ENCODE data around the gene CHN2. TPM values are rescaled to one million over a fixed set of nuclear protein-coding genes. Genes with fewer than 3 reads are reported as not detected.
A peak's percentile ranks its signal among the peaks of the same experiment; 100 is the strongest.

CHN2 gene
- total RNA-seq, 1 experiment from 2014 or later = 18.8 TPM

DNA sequence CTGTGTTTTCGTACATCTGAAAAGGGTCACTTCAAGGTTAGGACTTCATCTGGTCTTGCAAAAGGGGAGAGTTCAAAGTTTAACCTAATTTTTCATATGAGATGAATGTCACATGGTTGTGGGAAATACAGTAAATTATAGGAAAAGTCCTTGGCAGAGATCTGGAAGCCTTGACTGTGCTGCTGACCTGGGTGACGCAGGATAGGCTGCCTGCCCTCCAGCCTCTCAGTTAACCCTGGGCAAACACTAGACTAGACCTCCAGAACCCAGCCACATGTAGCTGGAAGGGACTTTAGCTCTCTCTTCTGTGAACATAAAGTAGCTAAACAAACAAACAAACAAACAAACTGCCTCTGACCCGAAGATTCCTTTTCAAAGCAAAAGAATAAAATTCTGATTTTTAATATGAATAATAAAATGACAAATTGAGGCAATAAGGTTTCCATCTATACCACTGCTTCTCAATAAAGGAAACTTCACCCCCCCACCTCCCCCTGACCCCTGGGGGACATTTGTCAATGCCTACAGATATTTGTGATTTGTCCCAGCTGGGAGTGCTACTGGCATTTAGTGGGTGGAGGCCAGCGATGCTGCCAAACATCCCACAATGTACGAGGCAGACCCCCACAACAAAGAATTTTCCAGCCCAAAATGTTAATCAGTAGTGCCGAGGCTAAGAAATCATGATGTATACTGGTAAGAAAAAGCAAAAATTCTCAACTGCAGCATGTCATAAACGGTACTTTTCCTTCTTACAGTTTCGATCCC is 293.8 kb downstream of the CHN2 start:
- no peaks in the 10 kb centered on the region for H3K9me3 Mint-ChIP-seq (ENCODE audit: unreplicated experiment)
- DNase-seq = no peak
- no peak overlapping the region for H3K4me3 ChIP-seq (ENCODE audit: low read depth, low read length)
- ChIA-PET CTCF (no interaction called here), POLR2A (no interaction called here)
- TF ChIP-seq, protein P1, sequence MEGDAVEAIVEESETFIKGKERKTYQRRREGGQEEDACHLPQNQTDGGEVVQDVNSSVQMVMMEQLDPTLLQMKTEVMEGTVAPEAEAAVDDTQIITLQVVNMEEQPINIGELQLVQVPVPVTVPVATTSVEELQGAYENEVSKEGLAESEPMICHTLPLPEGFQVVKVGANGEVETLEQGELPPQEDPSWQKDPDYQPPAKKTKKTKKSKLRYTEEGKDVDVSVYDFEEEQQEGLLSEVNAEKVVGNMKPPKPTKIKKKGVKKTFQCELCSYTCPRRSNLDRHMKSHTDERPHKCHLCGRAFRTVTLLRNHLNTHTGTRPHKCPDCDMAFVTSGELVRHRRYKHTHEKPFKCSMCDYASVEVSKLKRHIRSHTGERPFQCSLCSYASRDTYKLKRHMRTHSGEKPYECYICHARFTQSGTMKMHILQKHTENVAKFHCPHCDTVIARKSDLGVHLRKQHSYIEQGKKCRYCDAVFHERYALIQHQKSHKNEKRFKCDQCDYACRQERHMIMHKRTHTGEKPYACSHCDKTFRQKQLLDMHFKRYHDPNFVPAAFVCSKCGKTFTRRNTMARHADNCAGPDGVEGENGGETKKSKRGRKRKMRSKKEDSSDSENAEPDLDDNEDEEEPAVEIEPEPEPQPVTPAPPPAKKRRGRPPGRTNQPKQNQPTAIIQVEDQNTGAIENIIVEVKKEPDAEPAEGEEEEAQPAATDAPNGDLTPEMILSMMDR (IDR thresholded peaks at IDR 0.05; ENCODE audit: insufficient read depth in 1 of 2, low read depth in 1 of 2, low read length in 1 of 2, severe bottlenecking in 1 of 2, unreplicated experiment in 1 of 2) = no peak
- peaks cover 6% of the 10 kb centered on the region for H3K36me3 Mint-ChIP-seq (ENCODE audit: insufficient read depth, unreplicated experiment)
- H3K4me1 ChIP-seq = peaks cover 26% of the 10 kb centered on the region
- peaks cover 29% of the 10 kb centered on the region for H3K4me1 Mint-ChIP-seq (ENCODE audit: low read depth, unreplicated experiment)
- no peaks in the 10 kb centered on the region for H3K9me3 ChIP-seq
- no peaks in the 10 kb centered on the region for H3K27me3 Mint-ChIP-seq (ENCODE audit: insufficient read depth, unreplicated experiment)
- no peak overlapping the region for H3K27ac Mint-ChIP-seq (ENCODE audit: unreplicated experiment)
- H3K36me3 ChIP-seq (ENCODE audit: control insufficient read depth, insufficient read depth, low read length) = no peaks in the 10 kb centered on the region; the same call in 1 of the 2 replicates
- BruUV-seq (replicated peaks) = no TSS peak
- H3K27me3 ChIP-seq (replicated peaks; ENCODE audit: control insufficient read depth, insufficient read depth, low read length) = no peaks in the 10 kb centered on the region
- intact Hi-C loops (cut with micrococcal nuclease; ENCODE audit: unreplicated experiment) = loop anchor here (5.0 kb wide), 1 partner anchor 74 kb away; the partner anchor contains the start of gene PRR15
- no peak overlapping the region for H3K4me3 Mint-ChIP-seq (ENCODE audit: unreplicated experiment)

DNA sequence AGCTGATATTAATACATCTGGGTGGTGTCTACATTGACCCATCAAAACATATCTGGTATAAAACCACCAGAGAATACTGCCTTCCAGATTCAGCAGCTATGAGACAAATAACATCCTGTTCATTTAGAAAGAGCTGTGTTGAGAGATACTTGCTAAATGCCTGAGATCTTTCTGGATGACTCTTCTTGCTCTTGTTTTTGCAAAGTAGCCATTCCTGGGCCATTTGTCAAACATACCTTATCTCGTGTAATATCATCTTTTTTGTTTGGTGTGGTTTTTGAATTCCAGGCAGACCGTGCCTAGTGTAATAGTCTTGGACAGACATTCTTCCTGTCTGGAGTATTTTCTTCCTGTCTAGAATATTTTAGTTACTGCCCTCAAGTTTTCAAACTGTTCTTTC is 294.4 kb downstream of the CHN2 start:
- Mint-ChIP-seq H3K4me1 (ENCODE audit: low read depth, unreplicated experiment) (peaks cover 29% of the 10 kb centered on the region), H3K27me3 (ENCODE audit: insufficient read depth, unreplicated experiment) (no peaks in the 10 kb centered on the region), H3K36me3 (ENCODE audit: insufficient read depth, unreplicated experiment) (peaks cover 6% of the 10 kb centered on the region), H3K27ac (ENCODE audit: unreplicated experiment) (no peak overlapping the region), H3K9me3 (ENCODE audit: unreplicated experiment) (no peaks in the 10 kb centered on the region), H3K4me3 (ENCODE audit: unreplicated experiment) (no peak overlapping the region)
- DNase-seq = peak in 1 of 2 experiments; percentile 15
- intact Hi-C loops (cut with micrococcal nuclease; ENCODE audit: unreplicated experiment) = loop anchor here (5.0 kb wide), 1 partner anchor 73 kb away; the partner anchor contains the start of gene PRR15
- BruUV-seq (replicated peaks) = no TSS peak
- H3K9me3 ChIP-seq = no peaks in the 10 kb centered on the region
- TF ChIP-seq, protein P1 (IDR thresholded peaks at IDR 0.05; ENCODE audit: insufficient read depth in 1 of 2, low read depth in 1 of 2, low read length in 1 of 2, severe bottlenecking in 1 of 2, unreplicated experiment in 1 of 2) = no peak
- no peak overlapping the region for H3K4me3 ChIP-seq (ENCODE audit: low read depth, low read length)
- ChIA-PET CTCF (no interaction called here), POLR2A (no interaction called here)
- no peaks in the 10 kb centered on the region for H3K27me3 ChIP-seq (replicated peaks; ENCODE audit: control insufficient read depth, insufficient read depth, low read length)
- no peaks in the 10 kb centered on the region; the same call in 1 of the 2 replicates for H3K36me3 ChIP-seq (ENCODE audit: control insufficient read depth, insufficient read depth, low read length)
- H3K4me1 ChIP-seq = peaks cover 32% of the 10 kb centered on the region

DNA sequence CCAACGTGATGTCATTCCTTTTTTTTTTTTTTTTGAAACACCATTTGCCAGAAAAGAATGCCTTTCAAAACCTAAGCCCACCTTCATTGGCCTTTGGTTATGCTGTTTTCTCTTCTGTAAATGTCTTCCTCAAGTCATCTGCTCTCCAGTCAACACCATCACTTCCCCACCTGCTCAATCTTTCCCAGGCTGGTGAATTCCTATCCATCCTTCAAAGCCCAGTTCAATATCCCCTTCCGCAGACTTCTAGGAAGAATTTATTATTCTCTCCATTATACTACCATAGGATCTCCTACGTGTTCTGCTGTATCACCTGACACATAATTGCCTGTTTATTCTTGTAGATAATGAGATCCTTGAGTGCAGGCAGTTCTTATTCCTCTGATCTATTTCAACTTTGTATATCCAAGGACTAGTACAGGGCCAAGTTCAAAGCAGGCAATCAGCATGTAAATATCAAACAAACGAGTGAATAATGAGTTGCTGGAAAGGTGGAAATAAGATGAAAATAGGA is 295.6 kb downstream of the CHN2 start:
- peak overlapping the region; percentile 19 for H3K27ac Mint-ChIP-seq (ENCODE audit: unreplicated experiment)
- H3K36me3 Mint-ChIP-seq (ENCODE audit: insufficient read depth, unreplicated experiment) = peaks cover 6% of the 10 kb centered on the region
- TF ChIP-seq, protein P1 (IDR thresholded peaks at IDR 0.05; ENCODE audit: insufficient read depth in 1 of 2, low read depth in 1 of 2, low read length in 1 of 2, severe bottlenecking in 1 of 2, unreplicated experiment in 1 of 2) = no peak
- no peak overlapping the region for H3K4me3 ChIP-seq (ENCODE audit: low read depth, low read length)
- no peaks in the 10 kb centered on the region for H3K27me3 Mint-ChIP-seq (ENCODE audit: insufficient read depth, unreplicated experiment)
- H3K36me3 ChIP-seq (ENCODE audit: control insufficient read depth, insufficient read depth, low read length) = no peaks in the 10 kb centered on the region; the same call in 1 of the 2 replicates
- H3K4me1 Mint-ChIP-seq (ENCODE audit: low read depth, unreplicated experiment) = peaks cover 28% of the 10 kb centered on the region
- intact Hi-C loops (cut with micrococcal nuclease; ENCODE audit: unreplicated experiment) = no loop called here
- H3K9me3 ChIP-seq = no peaks in the 10 kb centered on the region
- peaks cover 44% of the 10 kb centered on the region for H3K4me1 ChIP-seq
- ChIA-PET POLR2A (no interaction called here), CTCF (no interaction called here)
- no peaks in the 10 kb centered on the region for H3K27me3 ChIP-seq (replicated peaks; ENCODE audit: control insufficient read depth, insufficient read depth, low read length)
- BruUV-seq (replicated peaks) = no TSS peak
- DNase-seq = no peak
- no peaks in the 10 kb centered on the region for H3K9me3 Mint-ChIP-seq (ENCODE audit: unreplicated experiment)
- no peak overlapping the region for H3K4me3 Mint-ChIP-seq (ENCODE audit: unreplicated experiment)

Data from Caco-2 (cell line).